ENCODE results near the gene PRKACB.
"Not testable (repeated sequence)": the region's sequence is repeated elsewhere in the genome, so short reads cannot be mapped to it uniquely, and the experiment has no call there.

Gene PRKACB

DNA sequence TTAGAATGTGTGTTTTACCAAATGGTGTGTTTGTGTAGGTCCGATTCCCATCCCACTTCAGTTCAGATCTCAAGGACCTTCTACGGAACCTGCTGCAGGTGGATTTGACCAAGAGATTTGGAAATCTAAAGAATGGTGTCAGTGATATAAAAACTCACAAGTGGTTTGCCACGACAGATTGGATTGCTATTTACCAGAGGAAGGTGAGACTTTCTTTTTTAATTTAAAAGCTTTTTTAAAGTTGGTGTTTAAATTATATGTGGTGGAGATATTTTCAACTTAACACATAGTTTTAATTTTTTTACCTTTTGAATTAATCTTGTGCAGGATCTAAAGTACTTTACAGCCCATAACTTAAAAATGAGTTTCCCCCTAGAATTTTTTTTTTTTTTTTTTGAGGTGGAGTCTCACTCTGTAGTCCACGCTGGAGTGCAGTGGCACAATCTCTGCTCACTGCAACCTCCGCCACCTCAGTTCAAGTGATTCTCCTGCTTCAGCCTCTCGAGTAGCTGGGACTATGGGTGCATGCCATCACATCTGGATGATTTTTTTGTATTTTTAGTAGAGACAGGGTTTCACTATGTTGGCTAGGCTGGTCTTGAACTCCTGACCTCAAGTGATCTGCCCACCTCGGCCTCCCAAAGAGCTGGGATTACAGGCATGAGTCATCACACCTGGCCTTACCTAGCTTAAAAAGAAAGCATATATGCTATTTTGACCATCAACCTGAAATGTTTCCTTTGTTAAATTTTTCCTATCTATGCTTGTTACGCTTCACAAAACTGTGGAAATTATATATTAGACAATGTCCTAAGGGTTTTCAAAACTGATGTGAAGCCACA, 70.3 kb downstream of the PRKACB start:
- DNase-seq (ENCODE audit: low read depth in 2 of 2, low spot score in 1 of 2) = no peak

DNA sequence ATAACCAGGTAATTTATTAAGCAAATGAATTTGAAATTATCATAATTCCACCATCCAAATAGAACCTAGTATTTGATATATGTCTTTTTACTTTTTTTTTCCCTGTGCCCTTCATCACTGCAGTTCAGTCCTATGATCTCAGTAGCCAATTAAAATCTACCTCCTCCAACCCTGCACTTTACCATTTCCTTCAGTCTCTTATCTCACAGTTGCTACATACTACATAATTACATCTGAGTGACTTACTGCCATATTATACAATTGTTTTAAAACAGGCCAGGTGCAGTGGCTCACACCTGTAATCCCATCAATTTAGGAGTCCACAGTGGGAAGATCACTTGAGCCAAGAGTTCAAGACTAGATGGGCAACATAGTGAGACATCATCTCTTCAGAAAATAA, 73.2 kb downstream of the PRKACB start:
- no peak for DNase-seq (ENCODE audit: low read depth in 2 of 2, low spot score in 1 of 2)

DNA sequence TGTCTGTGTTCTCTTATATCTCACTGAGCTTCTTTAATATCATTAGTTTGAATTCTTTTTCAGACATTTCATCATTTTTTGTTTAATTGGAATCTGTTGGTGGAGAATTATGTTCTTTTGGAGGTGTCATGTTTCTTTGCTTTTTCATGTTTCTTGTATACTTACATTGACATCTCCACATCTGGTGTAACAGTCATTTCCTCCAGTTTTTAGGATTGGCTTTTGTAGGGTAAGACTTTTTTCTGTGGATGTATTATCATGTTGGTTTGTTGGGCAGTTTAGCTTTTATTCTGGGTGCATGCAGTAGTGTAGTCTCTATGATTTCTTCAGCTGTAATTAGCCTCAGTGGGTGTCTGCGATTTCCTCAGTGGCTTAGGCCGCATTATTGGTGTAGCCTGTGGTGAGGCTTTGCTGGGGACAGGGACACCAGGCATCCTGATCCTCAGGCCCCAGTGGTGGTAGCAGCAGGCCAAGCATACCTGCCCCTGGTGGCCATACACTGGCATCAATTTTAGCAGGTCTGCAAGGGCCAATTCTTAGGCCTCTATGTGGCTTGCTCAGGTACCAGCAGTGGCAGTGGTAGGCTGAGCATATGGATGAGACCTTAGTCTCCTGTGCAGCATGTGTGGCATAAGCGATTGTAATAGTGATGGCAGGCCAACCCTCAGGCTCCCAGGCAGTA, 79.8 kb downstream of the PRKACB start:
- no peak for DNase-seq (ENCODE audit: low read depth in 2 of 2, low spot score in 1 of 2)

DNA sequence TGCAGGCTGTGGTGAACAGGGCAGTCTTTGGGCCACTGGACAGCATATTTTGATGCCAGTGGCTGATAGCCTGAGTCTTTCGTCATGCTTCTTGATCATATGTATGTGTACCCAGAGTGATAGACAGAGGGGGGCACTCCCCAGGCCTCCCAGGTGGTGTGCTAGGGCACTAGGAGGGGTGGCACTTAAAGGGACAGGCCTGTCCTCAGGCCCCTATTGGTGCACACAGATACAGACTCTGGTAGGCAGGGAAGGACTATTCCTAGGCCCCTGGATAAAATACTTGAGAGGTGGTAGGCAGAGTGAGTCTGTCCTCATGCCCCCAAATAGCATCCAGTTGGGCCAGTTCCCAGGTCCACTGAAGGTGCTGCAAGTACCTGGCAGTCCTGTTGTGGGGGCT, 80.8 kb downstream of the PRKACB start:
- DNase-seq (ENCODE audit: low read depth in 2 of 2, low spot score in 1 of 2) = no peak

DNA sequence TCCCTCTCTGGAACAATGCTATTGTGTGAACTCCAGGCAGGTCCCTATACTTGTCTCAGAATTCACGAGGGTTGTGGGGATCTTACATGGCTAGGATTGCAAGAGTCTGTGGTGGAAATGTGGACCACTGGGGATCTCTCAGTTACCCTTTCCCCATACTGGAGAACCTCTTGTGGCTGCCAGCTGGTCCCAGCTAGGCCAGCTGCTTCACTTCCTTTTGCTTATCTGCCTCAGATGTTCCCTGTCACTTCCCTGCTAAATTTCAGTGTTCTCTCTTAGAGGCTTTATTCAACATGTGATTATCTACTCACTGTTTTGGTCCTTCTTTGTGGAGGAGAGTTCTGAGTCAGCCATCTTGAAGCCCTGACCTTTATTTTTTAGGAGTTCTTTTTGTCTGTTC, 81.6 kb downstream of the PRKACB start:
- no peak for DNase-seq (ENCODE audit: low read depth in 2 of 2, low spot score in 1 of 2)

DNA sequence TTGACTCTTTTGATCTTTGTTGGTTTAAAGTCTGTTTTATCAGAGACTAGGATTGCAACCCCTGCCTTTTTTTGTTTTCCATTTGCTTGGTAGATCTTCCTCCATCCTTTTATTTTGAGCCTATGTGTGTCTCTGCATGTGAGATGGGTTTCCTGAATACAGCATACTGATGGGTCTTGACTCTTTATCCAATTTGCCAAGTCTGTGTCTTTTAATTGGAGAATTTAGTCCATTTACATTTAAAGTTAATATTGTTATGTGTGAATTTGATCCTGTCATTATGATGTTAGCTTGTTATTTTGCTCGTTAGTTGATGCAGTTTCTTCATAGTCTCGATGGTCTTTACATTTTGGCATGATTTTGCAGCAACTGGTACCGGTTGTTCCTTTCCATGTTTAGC, 88.6 kb downstream of the PRKACB start:
- DNase-seq (ENCODE audit: low read depth in 2 of 2, low spot score in 1 of 2) = not testable (repeated sequence)

DNA sequence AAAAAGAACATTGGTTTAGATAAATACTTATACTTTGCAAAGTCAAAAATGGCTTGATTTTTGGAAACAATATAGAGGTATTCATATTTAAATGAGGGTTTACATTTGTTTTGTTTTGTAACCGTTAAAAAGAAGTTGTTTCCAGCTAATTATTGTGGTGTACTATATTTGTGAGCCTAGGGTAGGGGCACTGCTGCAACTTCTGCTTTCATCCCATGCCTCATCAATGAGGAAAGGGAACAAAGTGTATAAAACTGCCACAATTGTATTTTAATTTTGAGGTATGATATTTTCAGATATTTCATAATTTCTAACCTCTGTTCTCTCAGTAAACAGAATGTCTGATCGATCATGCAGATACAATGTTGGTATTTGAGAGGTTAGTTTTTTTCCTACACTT, 92.2 kb downstream of the PRKACB start:
- DNase-seq (ENCODE audit: low read depth in 2 of 2, low spot score in 1 of 2) = no peak

DNA sequence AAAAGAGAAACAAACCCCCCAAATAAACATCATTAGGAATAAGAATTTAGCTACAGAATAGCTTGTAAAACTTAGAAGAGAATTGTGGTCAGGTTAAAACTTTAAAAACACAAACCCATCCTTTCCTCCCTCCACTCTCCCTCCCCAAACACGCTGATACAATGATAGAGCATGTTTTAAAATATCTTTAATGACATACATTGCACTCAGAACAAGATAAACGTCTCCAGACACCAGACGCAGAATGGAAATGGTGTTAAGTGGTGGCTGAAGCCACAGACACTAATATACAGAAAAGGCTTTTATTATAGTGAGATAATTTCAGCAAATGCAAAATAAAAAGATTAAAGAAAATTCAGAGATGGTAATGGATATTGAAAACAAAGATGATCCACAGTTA, 98.6 kb downstream of the PRKACB start:
- no peak for DNase-seq (ENCODE audit: low read depth in 2 of 2, low spot score in 1 of 2)

DNA sequence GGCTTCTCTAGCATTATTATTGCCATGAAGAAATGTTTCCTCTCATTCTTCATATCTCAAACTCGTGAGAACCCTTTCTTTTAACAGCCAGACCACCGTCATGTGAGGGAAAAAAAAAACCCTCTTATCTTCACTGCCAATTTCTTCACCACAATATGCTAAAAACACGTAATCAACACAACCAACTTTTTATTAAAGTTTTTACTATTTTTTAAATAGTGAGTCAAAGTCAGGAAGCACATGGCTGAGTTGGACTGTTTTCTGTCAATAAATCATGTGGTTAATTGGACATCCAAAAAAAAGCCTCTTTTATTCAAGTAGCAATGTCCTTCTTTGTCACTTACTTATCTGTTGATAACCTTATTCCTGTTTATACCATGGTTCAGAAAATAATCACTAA, 101.5 kb downstream of the PRKACB start:
- DNase-seq (ENCODE audit: low read depth in 2 of 2, low spot score in 1 of 2) = no peak

DNA sequence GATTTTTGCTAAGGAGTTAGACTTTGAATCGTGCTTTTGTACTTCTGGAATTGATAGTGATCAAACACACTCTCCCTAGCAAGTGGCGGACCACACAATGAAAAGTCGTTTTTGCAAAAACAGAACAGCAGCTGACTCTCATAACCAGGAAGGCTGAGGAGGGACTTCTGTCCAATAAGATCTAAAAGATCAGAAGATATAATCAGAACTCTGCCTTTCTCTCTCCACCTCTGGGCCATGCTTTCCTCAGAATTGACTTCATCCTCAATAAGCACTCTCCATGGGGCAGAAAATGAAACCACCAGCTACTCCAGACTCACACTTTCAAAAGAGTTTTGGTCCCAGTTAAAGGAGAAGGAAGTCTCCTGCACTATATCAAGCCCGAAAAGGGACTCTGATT, 102.1 kb downstream of the PRKACB start:
- DNase-seq (ENCODE audit: low read depth in 2 of 2, low spot score in 1 of 2) = no peak

DNA sequence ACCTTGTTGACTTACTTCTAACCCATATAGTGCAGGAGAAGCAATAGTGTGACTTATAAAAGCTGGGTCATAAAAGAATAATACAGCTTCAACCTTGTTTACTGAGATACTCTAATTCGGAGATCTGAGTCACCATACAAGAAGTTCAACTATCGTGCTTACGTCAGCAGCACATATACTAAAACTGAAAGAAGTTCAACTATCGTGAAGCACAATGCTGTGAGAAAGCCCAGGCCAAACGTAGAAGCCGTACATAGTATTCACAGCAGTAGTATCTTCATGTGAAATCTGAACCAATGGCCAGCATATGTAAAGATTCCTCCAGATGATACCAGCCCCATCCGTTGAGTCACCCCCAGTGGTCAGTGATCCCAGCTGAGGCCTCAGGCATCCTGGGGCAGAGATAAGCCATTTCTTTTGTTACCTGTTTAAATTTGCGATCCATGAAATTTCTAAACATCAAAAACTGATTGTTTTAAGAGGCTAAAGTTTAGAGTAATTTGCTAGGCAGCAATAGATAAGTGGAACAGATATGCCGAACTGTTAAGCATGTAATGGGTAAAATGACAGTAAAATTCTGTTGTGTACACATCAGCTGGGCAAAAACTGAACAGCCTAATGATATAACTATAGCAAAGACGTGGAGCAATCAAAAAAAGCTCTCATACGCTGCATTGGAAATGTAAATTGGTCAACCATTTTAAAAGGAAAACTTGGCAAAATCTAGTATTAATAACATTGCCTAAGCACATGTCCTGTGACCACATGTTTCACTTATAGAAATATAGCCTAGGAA, 103.6 kb downstream of the PRKACB start:
- no peak for DNase-seq (ENCODE audit: low read depth in 2 of 2, low spot score in 1 of 2)

DNA sequence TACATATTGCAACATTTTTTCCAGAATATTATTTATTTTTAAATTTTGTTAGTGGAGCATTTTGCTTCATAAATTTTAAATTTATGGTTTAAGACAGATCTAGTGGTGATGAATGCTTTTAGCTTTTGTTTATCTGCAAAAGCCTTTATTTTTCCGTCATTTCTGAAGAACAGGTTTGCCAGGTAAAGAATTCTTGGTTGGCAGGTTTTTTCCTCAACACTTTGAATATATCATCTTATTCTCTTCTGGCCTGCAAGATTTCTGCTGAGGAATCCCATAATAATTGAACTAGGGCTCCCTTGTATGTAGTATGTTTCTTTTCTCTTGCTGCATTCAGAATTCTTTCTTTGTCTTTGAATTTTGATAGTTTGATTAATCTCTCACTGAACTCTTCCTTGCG, 106.6 kb downstream of the PRKACB start:
- no peak for DNase-seq (ENCODE audit: low read depth in 2 of 2, low spot score in 1 of 2)

DNA sequence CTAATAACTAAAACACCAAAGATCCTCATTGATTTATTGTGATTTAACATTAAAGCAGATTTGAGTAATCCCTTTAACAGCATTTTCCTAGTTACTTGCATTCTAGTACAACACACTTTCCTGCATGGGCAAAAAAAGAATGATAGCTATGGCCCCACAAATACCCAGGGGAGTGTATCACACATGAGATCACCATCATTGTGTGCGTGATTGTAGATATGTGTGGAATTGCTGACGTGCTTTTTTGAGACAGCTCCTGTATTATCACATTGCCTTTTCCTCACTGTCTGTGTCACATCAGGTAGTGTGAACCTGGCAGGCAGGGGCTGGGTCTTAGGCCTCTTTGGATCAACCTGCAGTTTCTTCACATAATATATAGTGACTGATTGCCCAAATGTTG, 109.0 kb downstream of the PRKACB start:
- no peak for DNase-seq (ENCODE audit: low read depth in 2 of 2, low spot score in 1 of 2)

DNA sequence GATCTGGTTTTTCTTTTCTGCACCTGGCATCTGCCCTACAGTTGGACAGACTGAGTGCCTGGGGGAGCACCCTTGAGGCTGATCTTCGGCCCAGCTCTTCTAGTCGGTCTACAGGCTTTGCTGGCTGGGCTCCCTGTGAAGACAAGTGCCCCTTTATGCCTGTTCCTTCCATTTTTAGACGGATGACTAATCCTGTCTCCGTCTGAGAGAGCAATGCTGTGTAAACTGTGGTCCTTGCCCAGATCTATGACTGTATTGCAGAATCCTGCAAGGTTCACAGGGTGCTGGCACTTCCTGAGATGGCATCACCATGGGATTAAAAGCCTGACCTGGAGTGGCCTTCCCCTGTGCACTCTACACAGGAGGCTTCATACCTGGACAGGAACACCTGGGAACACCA, 109.8 kb downstream of the PRKACB start:
- no peak for DNase-seq (ENCODE audit: low read depth in 2 of 2, low spot score in 1 of 2)

DNA sequence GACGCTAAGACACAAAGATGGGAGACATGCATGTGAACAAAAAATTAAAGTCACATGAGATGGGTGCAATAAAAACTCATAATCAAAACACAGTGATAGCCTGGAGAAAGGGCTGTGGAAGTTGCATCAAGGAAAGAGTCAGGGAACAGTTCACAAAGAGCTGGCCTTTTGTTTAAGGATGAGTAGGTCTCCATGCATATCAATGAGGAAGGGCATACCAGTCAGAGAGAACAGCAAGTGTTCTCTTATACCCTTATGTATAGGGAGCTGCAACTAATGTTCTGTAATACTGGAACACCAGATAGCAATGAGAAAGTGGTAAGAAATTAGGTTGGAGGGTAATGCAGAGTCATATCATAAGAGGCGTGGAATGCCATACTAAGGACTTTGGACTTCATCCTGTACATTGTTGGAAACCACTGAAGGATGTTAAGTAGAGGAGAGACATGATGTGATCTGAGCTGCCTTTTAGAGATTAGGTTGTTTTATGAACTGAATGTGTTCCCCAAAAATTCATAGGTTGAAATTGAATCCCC, 110.7 kb downstream of the PRKACB start:
- DNase-seq (ENCODE audit: low read depth in 2 of 2, low spot score in 1 of 2) = no peak

DNA sequence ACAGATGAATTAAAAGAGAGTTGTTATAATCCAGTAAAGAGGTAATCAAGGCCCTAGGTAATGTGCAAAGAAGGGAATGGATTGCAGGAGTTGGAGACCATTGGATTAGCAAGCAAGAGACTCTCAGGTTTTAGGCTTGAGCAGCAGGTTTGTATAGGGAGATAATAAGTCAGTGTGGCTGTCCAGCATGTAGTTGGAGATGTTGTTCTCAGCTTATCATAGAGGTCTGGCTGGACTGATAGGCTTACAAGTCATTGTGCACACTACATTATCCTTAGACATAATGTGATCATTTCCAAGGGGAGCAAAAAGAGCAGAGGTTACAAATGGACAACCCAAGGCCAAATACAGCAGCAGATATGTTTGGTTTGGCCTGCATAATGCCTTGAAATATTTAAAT, 111.5 kb downstream of the PRKACB start:
- no peak for DNase-seq (ENCODE audit: low read depth in 2 of 2, low spot score in 1 of 2)

DNA sequence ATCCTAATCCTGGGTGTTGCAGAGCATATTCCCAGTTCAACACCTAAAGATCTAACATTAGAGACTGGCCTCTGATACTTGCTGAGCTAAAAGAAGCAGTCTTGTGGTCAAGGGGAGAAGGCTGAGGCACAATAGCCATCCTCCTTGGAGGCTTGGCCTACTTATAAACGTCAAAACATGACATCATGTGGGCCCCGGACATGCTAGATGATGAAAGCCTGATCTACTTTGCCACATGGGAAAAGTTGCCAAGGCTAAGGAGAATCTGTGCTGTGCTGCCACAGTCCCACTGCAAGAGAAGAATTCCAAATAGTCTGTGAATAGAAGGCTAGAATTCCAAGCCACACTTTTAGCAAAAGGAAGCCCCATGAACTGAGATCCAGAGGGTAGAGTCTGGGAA, 113.5 kb downstream of the PRKACB start:
- DNase-seq (ENCODE audit: low read depth in 2 of 2, low spot score in 1 of 2) = no peak

DNA sequence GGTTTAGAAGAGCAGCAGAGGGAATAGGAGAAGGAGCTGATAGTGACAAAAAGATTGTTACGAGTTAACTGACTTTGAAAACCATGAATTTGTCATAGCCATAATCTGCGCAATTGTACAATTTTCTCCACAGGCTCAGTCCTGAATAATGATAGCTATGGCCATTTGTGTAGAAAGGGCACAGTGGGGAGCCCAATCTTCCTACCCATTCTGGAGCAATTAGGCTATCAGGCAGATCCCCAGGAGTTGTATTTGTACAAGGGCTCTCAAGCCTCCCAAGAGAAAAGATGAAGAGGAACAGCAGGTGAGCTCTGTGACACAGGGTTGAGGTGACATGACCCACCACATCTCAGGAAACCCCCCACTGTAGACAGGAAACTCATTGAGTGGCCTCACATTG, 115.3 kb downstream of the PRKACB start:
- DNase-seq (ENCODE audit: low read depth in 2 of 2, low spot score in 1 of 2) = no peak

DNA sequence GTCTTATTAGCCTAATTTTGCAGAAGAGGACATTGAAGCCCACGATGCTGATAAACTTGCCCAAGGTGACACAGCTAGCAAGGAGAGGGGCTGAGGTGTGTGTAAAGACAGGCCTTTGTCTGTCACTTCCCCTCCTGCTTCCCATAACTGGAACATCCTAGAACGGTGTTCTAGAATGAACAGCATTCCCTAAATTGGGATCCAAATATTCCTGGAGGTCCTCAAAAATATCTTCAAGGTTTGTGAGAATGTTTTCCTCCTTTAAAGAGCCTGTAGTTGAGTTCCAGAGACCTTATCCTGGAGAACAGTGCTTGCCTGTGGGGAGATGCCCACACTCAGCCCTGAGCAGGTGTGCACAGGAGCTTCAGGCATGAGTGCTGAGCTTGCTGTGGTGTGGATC, 115.9 kb downstream of the PRKACB start:
- no peak for DNase-seq (ENCODE audit: low read depth in 2 of 2, low spot score in 1 of 2)

DNA sequence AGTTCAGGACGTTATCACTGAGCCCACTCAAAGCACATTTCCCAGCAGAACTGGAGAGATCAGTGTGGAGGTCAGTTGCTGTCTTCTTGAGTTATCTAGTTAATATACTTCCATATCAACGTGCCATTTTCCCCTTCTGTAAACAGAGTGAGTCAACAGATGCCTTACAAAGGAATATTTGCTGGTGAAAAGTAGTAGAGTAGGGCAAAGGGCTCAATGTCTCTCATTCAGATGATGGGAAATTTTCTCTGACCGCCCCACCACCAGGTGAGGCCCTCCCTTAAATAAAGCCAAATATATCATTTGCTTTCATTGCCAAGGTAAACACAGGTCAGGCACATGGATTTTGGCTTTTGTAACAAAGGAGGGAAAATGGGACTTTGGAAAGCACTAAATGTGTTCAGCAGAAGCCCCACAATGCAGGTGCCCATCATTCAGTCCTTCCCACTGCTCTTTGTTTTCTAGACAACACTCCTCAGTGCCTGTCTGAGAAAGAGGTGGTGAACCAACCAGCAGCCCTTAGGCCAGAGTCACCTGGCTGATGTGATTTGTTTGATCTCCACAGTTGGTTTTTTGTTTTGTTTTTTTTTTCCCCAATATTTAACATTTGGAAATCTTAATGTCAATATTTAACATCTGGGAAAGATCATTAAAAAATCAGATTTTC, 116.9 kb downstream of the PRKACB start:
- DNase-seq (ENCODE audit: low read depth in 2 of 2, low spot score in 1 of 2) = no peak

DNA sequence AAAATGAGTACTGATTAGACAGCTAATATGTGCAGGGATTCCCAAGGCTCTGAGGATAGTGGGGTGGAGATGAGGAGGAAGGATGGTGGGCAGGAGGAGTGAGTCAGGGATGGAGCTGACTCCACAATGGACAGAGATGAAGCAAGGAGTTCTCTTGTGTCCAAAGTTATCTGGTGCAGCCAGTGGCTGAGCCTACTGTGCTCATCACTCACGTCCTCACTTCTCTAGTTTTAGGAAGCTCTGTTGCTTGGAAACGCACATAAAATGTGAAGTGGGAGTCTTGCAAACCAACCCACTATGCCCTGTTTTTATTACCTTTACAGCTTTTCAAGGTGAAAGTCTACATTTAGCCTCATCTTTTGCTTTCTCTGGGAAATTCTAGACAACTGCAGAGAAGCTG, 120.9 kb downstream of the PRKACB start:
- DNase-seq (ENCODE audit: low read depth in 2 of 2, low spot score in 1 of 2) = no peak

All from stimulated activated CD8-positive, alpha-beta memory T cell treated with anti-CD3 and anti-CD28 coated beads, Interleukin-4, amount 100 ng/mL, for 4 hours (primary cell).